Testis (tissue), 2 donors: ENCODE measurements around the gene IL17REL.

Experiments
- CTCF ChIP-seq, 3 experiments: fragments of 450-650 bp in 2 of 3; fragments of 200-600 bp in 1 of 3; sonication (generic) in 1 of 3; IDR thresholded peaks; one replicate each; pipeline ENCODE4 v1.5.1; 2016 to 2019; ENCODE audit warnings: antibody characterized with exemption in 3 of 3, mild to moderate bottlenecking in 2 of 3, moderate library complexity in 1 of 3
- POLR2A ChIP-seq: fragments of 450-650 bp; IDR thresholded peaks from one replicate; pipeline ENCODE4 v1.6.1; 2017; ENCODE audit warnings: antibody characterized with exemption, mild to moderate bottlenecking, moderate library complexity

- TF ChIP-seq POLR2A (no peak), CTCF (IDR thresholded peaks at IDR 0.05) (no peak)
Observed at GRCh38 chr22:50058906-50059880, 46.6 kb upstream of the IL17REL start.
